Erythroblast (primary cell): ENCODE results near the gene DPF3.

ENCODE experiments used
- GATA1 ChIP-seq: IDR thresholded peaks from 2 replicates; pipeline ENCODE4 v1.6.1; 2011; ENCODE audit warnings: low read depth, mild to moderate bottlenecking, control low read depth, low read length, moderate library complexity
- POLR2A ChIP-seq: IDR thresholded peaks from 2 replicates; pipeline ENCODE4 v1.6.1; 2011; ENCODE audit warnings: mild to moderate bottlenecking, low read length

GRCh38 chr14:72653026-72653425 lies 240.9 kb downstream of the DPF3 start:
- TF ChIP-seq POLR2A, result no peak
- no peak for TF ChIP-seq GATA1
